Loucy (cell line): Measurements from ENCODE around the gene PDIA2.
"Not testable (repeated sequence)": the region's sequence is repeated elsewhere in the genome, so short reads cannot be mapped to it uniquely, and the experiment has no call there.

Source experiments
- EZH2phosphoT487 ChIP-seq: fragments of 200-600 bp; IDR thresholded peaks from 2 replicates; pipeline ENCODE4 v1.6.1; 2018; ENCODE audit warnings: antibody characterized with exemption, mild to moderate bottlenecking, moderate library complexity, borderline replicate concordance
- TF ChIP-seq, protein P1 (sequence below): fragments of 200-600 bp; sonication (generic); conservative IDR thresholded peaks from 2 replicates; pipeline ENCODE4 v1.5.1; 2014; ENCODE audit warnings: mild to moderate bottlenecking, antibody characterized with exemption, low read length

DNA sequence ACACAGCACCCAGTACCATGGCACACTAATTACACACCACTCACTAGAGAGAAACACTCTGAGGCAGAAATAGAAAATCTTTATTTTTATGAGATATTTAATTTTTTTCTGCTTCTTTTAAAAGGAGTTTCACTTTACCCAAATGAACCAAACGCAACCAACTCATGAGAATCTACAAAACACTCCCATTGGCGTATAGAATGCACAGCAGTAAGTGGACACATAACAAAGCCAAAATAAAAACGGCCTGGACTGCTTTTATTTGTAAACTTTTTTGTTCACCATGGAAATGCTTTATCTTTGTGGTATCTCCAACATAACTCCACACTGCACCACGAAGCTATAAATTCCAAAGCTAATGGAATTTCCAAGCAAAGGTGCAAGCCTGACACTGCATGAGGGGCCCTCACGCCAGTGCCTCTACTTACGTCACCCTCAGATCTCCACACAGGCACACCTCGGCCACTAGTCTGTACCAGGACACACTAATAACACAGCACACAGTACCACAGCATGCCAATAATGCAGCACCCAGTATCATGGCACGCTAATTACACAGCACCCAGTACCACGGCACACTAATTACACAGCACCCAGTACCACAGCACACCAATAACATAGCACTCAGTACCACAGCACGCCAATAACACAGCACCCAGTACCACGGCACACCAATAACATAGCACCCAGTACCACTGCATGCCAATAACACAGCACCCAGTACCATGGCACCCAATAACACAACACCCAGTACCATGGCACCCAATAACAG is 52.1 kb downstream of the PDIA2 start:
- TF ChIP-seq, protein P1, sequence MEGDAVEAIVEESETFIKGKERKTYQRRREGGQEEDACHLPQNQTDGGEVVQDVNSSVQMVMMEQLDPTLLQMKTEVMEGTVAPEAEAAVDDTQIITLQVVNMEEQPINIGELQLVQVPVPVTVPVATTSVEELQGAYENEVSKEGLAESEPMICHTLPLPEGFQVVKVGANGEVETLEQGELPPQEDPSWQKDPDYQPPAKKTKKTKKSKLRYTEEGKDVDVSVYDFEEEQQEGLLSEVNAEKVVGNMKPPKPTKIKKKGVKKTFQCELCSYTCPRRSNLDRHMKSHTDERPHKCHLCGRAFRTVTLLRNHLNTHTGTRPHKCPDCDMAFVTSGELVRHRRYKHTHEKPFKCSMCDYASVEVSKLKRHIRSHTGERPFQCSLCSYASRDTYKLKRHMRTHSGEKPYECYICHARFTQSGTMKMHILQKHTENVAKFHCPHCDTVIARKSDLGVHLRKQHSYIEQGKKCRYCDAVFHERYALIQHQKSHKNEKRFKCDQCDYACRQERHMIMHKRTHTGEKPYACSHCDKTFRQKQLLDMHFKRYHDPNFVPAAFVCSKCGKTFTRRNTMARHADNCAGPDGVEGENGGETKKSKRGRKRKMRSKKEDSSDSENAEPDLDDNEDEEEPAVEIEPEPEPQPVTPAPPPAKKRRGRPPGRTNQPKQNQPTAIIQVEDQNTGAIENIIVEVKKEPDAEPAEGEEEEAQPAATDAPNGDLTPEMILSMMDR, result not testable (repeated sequence)
- TF ChIP-seq EZH2phosphoT487, result not testable (repeated sequence)
